Measurements from ENCODE around the gene ATXN1. TPM values are rescaled to one million over a fixed set of nuclear protein-coding genes. Genes with fewer than 3 reads are reported as not detected.

ATXN1 gene
- total RNA-seq, 1 experiment from 2014 or later: 16.5 TPM

GRCh38 chr6:16776394-16777017, 15.2 kb upstream of the ATXN1 start:
- Mint-ChIP-seq H3K4me1 (ENCODE audit: insufficient read depth, unreplicated experiment) (no peaks in the 10 kb centered on the region), H3K9me3 (ENCODE audit: unreplicated experiment) (no peaks in the 10 kb centered on the region), H3K4me3 (ENCODE audit: unreplicated experiment) (no peak overlapping the region), H3K36me3 (ENCODE audit: insufficient read depth, unreplicated experiment) (no peaks in the 10 kb centered on the region), H3K27me3 (ENCODE audit: insufficient read depth, unreplicated experiment) (no peaks in the 10 kb centered on the region), H3K27ac (ENCODE audit: low read depth, unreplicated experiment) (no peak overlapping the region)
- POLR2A ChIA-PET: interaction anchor here (2.1 kb wide), 1 partner anchor 13 kb away, joined by 7 read pairs; no protein-coding TSS in a partner anchor
- no peak for TF ChIP-seq CTCF (IDR thresholded peaks at IDR 0.05; ENCODE audit: unreplicated experiment)
- DNase-seq (ENCODE audit: unreplicated experiment): no peak
- CTCF ChIA-PET: interaction anchor here (0.7 kb wide), 2 partner anchors 151 to 281 kb away, joined by 3 read pairs; no protein-coding TSS in a partner anchor
- intact Hi-C loops (cut with micrococcal nuclease): no loop called here
- BruUV-seq (replicated peaks): no TSS peak

GRCh38 chr6:16774437-16774836, 13.2 kb upstream of the ATXN1 start:
- no peak for TF ChIP-seq CTCF (IDR thresholded peaks at IDR 0.05; ENCODE audit: unreplicated experiment)

GRCh38 chr6:16773362-16773761, 12.1 kb upstream of the ATXN1 start:
- intact Hi-C loops (cut with micrococcal nuclease): no loop called here
- Mint-ChIP-seq H3K4me1 (ENCODE audit: insufficient read depth, unreplicated experiment) (peaks cover 24% of the 10 kb centered on the region), H3K27ac (ENCODE audit: low read depth, unreplicated experiment) (no peak overlapping the region), H3K27me3 (ENCODE audit: insufficient read depth, unreplicated experiment) (no peaks in the 10 kb centered on the region), H3K9me3 (ENCODE audit: unreplicated experiment) (no peaks in the 10 kb centered on the region), H3K36me3 (ENCODE audit: insufficient read depth, unreplicated experiment) (no peaks in the 10 kb centered on the region), H3K4me3 (ENCODE audit: unreplicated experiment) (no peak overlapping the region)
- ChIA-PET POLR2A (interaction anchor here (0.7 to 1.4 kb wide), 3 partner anchors 31 to 1320 kb away, joined by 3 read pairs; no protein-coding TSS in a partner anchor), CTCF (interaction anchor here (0.6 to 3.3 kb wide), 5 partner anchors 10 to 313 kb away, joined by 3 to 20 read pairs (median 7); no protein-coding TSS in a partner anchor)
- BruUV-seq (replicated peaks): no TSS peak
- no peak for DNase-seq (ENCODE audit: unreplicated experiment)
- no peak for TF ChIP-seq CTCF (IDR thresholded peaks at IDR 0.05; ENCODE audit: unreplicated experiment)

More at GRCh38 chr6:16774437-16774836, 13.2 kb upstream of the ATXN1 start:
- no peak for DNase-seq (ENCODE audit: unreplicated experiment)
- Mint-ChIP-seq H3K4me3 (ENCODE audit: unreplicated experiment) (no peak overlapping the region), H3K27me3 (ENCODE audit: insufficient read depth, unreplicated experiment) (no peaks in the 10 kb centered on the region), H3K36me3 (ENCODE audit: insufficient read depth, unreplicated experiment) (no peaks in the 10 kb centered on the region), H3K4me1 (ENCODE audit: insufficient read depth, unreplicated experiment) (peaks cover 17% of the 10 kb centered on the region), H3K27ac (ENCODE audit: low read depth, unreplicated experiment) (no peak overlapping the region), H3K9me3 (ENCODE audit: unreplicated experiment) (no peaks in the 10 kb centered on the region)
- intact Hi-C loops (cut with micrococcal nuclease): no loop called here
- BruUV-seq (replicated peaks): no TSS peak
- ChIA-PET POLR2A (interaction anchor here (1.4 to 2.1 kb wide), 2 partner anchors 11 to 30 kb away, joined by 3 to 7 read pairs; no protein-coding TSS in a partner anchor), CTCF (interaction anchor here (0.6 to 1.7 kb wide), 2 partner anchors 45 to 1568 kb away, joined by 3 to 7 read pairs; no protein-coding TSS in a partner anchor)

GRCh38 chr6:16770701-16771569, 9.7 kb upstream of the ATXN1 start:
- H3K4me3 Mint-ChIP-seq (ENCODE audit: unreplicated experiment): no peak overlapping the region
- ChIA-PET CTCF (interaction anchor here (0.5 to 3.3 kb wide), 37 partner anchors 8 to 625 kb away, joined by 3 to 20 read pairs (median 4); no protein-coding TSS in a partner anchor), POLR2A (interaction anchor here (0.7 to 1.6 kb wide), 4 partner anchors 8 to 436 kb away, joined by 3 to 4 read pairs (median 4); no protein-coding TSS in a partner anchor)
- intact Hi-C loops (cut with micrococcal nuclease): no loop called here
- peak; percentile 77 for DNase-seq (ENCODE audit: unreplicated experiment)
- H3K27me3 Mint-ChIP-seq (ENCODE audit: insufficient read depth, unreplicated experiment): no peaks in the 10 kb centered on the region
- H3K27ac Mint-ChIP-seq (ENCODE audit: low read depth, unreplicated experiment): no peak overlapping the region
- H3K4me1 Mint-ChIP-seq (ENCODE audit: insufficient read depth, unreplicated experiment): peaks cover 29% of the 10 kb centered on the region
- BruUV-seq (replicated peaks): no TSS peak
- TF ChIP-seq CTCF (IDR thresholded peaks at IDR 0.05; ENCODE audit: unreplicated experiment): peak; percentile 81
- no peaks in the 10 kb centered on the region for H3K9me3 Mint-ChIP-seq (ENCODE audit: unreplicated experiment)
- H3K36me3 Mint-ChIP-seq (ENCODE audit: insufficient read depth, unreplicated experiment): no peaks in the 10 kb centered on the region
